Measurements from ENCODE around the gene SLC35B2. TPM values are rescaled to one million over a fixed set of nuclear protein-coding genes. Genes with fewer than 3 reads are reported as not detected.

SLC35B2 gene
- polyA plus RNA-seq, 3 donors = 17.4 to 54.0 (median 30.6) TPM

- intact Hi-C loops (cut with micrococcal nuclease) = loop anchor here (5.0 kb wide), 3 partner anchors 34 to 159 kb away; partner anchors contain the start of gene SLC29A1 (in 2 of the 2)
- H3K9me3 Mint-ChIP-seq = no peaks in the 10 kb centered on the region
- Histone ChIP-seq H4K20me1 (ENCODE audit: insufficient read depth, low read length) (peaks cover 94% of the 10 kb centered on the region), H3K9ac (ENCODE audit: insufficient read depth, low read length, poor library complexity, severe bottlenecking) (peak overlapping the region; percentile 77), H2AFZ (ENCODE audit: insufficient read depth, low read depth, low read length, poor library complexity, severe bottlenecking) (peak overlapping the region; percentile 57), H3K9me3 (replicated peaks in 1 of 2; ENCODE audit: control insufficient read depth in 1 of 2, insufficient read depth in 1 of 2, low read length in 2 of 2) (no peaks in the 10 kb centered on the region), H3K4me3 (replicated peaks in 1 of 3; ENCODE audit: low read depth in 2 of 3, low read length in 3 of 3) (peak overlapping the region; percentile 49 to 85 (median 69)), H3K4me1 (ENCODE audit: control insufficient read depth in 1 of 2, insufficient read depth in 2 of 2, low read length in 2 of 2) (peaks cover 18 to 41% of the 10 kb centered on the region in 2 donors), H3K27ac (ENCODE audit: low read depth in 1 of 2, low read length in 2 of 2) (no peak overlapping the region), H3K36me3 (replicated peaks in 1 of 2; ENCODE audit: control insufficient read depth in 1 of 2, insufficient read depth in 2 of 2, low read length in 2 of 2) (peaks cover 70 to 83% of the 10 kb centered on the region in 2 donors), H3K79me2 (ENCODE audit: insufficient read depth, low read length) (peaks cover 15% of the 10 kb centered on the region), H3K4me2 (replicated peaks; ENCODE audit: extremely low read depth, low read length, poor library complexity, severe bottlenecking) (peak overlapping the region; percentile 99), H3K27me3 (ENCODE audit: control insufficient read depth in 2 of 2, insufficient read depth in 2 of 2, low read length in 2 of 2) (no peaks in the 10 kb centered on the region)
- H3K27ac Mint-ChIP-seq = peak overlapping the region in 6 of 7 donors; percentile 13 to 78 (median 70)
- H3K36me3 Mint-ChIP-seq = peaks cover 73 to 77% of the 10 kb centered on the region in 2 donors
- peak overlapping the region; percentile 79 to 84 for H3K4me3 Mint-ChIP-seq
- TF ChIP-seq CTCF (IDR thresholded peaks at IDR 0.05) = no peak
- WGBS (ENCODE audit: insufficient coverage) = 26% methylated on average over 13 of the region's 15 CpGs
- no peak for DNase-seq
- peaks cover 0 to 6% (median 2%) of the 10 kb centered on the region in 3 donors for H3K27me3 Mint-ChIP-seq (ENCODE audit: low read depth in 3 of 3)
- H3K4me1 Mint-ChIP-seq = peaks cover 47% of the 10 kb centered on the region
Measured at GRCh38 chr6:44255871-44256774, 1.2 kb downstream of the SLC35B2 start.

- peaks cover 15% of the 10 kb centered on the region for H3K79me2 ChIP-seq (ENCODE audit: insufficient read depth, low read length)
- no peak overlapping the region for H3K9ac ChIP-seq (ENCODE audit: insufficient read depth, low read length, poor library complexity, severe bottlenecking)
Measured at GRCh38 chr6:44255105-44255808, 2.1 kb downstream of the SLC35B2 start.

More at GRCh38 chr6:44255105-44255808, 2.1 kb downstream of the SLC35B2 start:
- WGBS (ENCODE audit: insufficient coverage) = 84% methylated on average over 10 of the region's 16 CpGs
- no peaks in the 10 kb centered on the region for H3K9me3 ChIP-seq (replicated peaks in 1 of 2; ENCODE audit: control insufficient read depth in 1 of 2, insufficient read depth in 1 of 2, low read length in 2 of 2)
- H3K36me3 Mint-ChIP-seq = peaks cover 73 to 77% of the 10 kb centered on the region in 2 donors
- peak overlapping the region in 3 of 7 donors; percentile 54 to 72 (median 60) for H3K27ac Mint-ChIP-seq
- no peak for DNase-seq
- no peak overlapping the region for H3K4me3 ChIP-seq (replicated peaks in 1 of 3; ENCODE audit: low read depth in 2 of 3, low read length in 3 of 3)
- no peaks in the 10 kb centered on the region for H3K9me3 Mint-ChIP-seq
- peaks cover 70 to 83% of the 10 kb centered on the region in 2 donors for H3K36me3 ChIP-seq (replicated peaks in 1 of 2; ENCODE audit: control insufficient read depth in 1 of 2, insufficient read depth in 2 of 2, low read length in 2 of 2)
- no peak overlapping the region for H2AFZ ChIP-seq (ENCODE audit: insufficient read depth, low read depth, low read length, poor library complexity, severe bottlenecking)
- H3K4me1 Mint-ChIP-seq = peaks cover 46% of the 10 kb centered on the region
- intact Hi-C loops (cut with micrococcal nuclease) = loop anchor here (5.0 kb wide), 3 partner anchors 33 to 158 kb away; partner anchors contain the start of gene SLC29A1 (in 2 of the 2)
- peaks cover 18 to 33% of the 10 kb centered on the region in 2 donors for H3K4me1 ChIP-seq (ENCODE audit: control insufficient read depth in 1 of 2, insufficient read depth in 2 of 2, low read length in 2 of 2)
- H3K27ac ChIP-seq (ENCODE audit: low read depth in 1 of 2, low read length in 2 of 2) = no peak overlapping the region
- peaks cover 94% of the 10 kb centered on the region for H4K20me1 ChIP-seq (ENCODE audit: insufficient read depth, low read length)
- H3K4me3 Mint-ChIP-seq = peak overlapping the region in 1 of 2 donors; percentile 1
- no peak overlapping the region for H3K4me2 ChIP-seq (replicated peaks; ENCODE audit: extremely low read depth, low read length, poor library complexity, severe bottlenecking)
- TF ChIP-seq CTCF (IDR thresholded peaks at IDR 0.05) = no peak
- H3K27me3 Mint-ChIP-seq (ENCODE audit: low read depth in 3 of 3) = peaks cover 0 to 6% (median 2%) of the 10 kb centered on the region in 3 donors
- no peaks in the 10 kb centered on the region for H3K27me3 ChIP-seq (ENCODE audit: control insufficient read depth in 2 of 2, insufficient read depth in 2 of 2, low read length in 2 of 2)

All from CD14-positive monocyte (primary cell).